ENCODE results near the gene ELAPOR1.

Gene ELAPOR1, protein sequence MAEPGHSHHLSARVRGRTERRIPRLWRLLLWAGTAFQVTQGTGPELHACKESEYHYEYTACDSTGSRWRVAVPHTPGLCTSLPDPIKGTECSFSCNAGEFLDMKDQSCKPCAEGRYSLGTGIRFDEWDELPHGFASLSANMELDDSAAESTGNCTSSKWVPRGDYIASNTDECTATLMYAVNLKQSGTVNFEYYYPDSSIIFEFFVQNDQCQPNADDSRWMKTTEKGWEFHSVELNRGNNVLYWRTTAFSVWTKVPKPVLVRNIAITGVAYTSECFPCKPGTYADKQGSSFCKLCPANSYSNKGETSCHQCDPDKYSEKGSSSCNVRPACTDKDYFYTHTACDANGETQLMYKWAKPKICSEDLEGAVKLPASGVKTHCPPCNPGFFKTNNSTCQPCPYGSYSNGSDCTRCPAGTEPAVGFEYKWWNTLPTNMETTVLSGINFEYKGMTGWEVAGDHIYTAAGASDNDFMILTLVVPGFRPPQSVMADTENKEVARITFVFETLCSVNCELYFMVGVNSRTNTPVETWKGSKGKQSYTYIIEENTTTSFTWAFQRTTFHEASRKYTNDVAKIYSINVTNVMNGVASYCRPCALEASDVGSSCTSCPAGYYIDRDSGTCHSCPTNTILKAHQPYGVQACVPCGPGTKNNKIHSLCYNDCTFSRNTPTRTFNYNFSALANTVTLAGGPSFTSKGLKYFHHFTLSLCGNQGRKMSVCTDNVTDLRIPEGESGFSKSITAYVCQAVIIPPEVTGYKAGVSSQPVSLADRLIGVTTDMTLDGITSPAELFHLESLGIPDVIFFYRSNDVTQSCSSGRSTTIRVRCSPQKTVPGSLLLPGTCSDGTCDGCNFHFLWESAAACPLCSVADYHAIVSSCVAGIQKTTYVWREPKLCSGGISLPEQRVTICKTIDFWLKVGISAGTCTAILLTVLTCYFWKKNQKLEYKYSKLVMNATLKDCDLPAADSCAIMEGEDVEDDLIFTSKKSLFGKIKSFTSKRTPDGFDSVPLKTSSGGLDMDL

DNA sequence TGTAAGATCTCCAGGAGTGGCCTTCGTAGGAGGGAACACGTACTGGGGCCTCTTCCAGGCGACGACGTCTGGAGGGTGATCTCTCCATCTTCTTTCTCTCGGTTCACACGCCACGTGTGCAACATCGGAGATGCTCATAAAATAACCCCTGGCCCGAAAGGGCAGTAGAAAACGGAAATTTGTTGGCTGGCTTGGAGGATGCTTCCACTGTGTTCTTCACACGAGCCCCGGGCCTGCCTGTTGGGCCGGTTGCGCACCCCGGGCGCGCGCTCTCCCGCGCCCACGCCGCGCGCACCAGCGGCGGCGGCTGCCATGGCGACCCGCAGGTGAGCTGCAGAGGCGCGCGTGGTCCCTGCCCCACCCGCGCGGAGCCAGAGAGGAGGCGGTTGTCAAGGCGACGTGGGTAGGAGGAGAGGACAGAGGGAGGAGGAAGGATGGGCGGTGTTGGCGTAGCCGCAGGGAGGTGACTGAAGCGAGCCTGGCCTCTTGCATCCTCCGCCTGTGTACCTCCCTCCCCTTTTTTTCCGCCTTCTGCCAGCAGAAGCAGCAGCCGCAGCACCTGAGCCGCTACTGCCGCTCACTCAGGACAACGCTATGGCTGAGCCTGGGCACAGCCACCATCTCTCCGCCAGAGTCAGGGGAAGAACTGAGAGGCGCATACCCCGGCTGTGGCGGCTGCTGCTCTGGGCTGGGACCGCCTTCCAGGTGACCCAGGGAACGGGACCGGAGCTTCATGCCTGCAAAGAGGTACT, at the start of gene ELAPOR1:
Gene ELAPOR1 (plus strand): TSS at position 526 of the 752 bp plus-strand sequence. CDS start 69 bp downstream, at position 595.
- DNase-seq (ENCODE audit: insufficient read length, low spot score) (no peak), FAIRE-seq (no peak)
- TF ChIP-seq, protein P1, sequence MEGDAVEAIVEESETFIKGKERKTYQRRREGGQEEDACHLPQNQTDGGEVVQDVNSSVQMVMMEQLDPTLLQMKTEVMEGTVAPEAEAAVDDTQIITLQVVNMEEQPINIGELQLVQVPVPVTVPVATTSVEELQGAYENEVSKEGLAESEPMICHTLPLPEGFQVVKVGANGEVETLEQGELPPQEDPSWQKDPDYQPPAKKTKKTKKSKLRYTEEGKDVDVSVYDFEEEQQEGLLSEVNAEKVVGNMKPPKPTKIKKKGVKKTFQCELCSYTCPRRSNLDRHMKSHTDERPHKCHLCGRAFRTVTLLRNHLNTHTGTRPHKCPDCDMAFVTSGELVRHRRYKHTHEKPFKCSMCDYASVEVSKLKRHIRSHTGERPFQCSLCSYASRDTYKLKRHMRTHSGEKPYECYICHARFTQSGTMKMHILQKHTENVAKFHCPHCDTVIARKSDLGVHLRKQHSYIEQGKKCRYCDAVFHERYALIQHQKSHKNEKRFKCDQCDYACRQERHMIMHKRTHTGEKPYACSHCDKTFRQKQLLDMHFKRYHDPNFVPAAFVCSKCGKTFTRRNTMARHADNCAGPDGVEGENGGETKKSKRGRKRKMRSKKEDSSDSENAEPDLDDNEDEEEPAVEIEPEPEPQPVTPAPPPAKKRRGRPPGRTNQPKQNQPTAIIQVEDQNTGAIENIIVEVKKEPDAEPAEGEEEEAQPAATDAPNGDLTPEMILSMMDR (IDR thresholded peaks at IDR 0.05; ENCODE audit: insufficient read depth, missing control alignments) = no peak

DNA sequence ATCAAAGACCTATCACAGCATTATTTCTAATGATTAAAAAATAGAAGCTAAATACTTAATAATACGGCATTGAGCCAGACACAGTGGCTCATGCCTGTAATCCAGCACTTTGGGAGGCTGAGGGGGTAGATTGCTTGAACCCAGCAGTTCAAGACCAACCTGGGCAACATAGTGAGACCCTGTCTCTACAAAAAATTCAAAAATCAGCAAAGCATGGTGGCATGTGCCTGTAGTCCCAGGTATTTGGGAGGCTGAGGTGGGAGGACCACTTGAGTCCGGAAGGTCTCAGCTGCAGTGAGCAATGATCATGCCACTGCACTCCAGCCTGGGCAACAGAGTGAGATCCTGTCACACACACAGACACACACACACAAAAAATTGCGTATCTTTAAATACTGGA, 48.8 kb upstream of the ELAPOR1 start:
- TF ChIP-seq, protein P1 (IDR thresholded peaks at IDR 0.05; ENCODE audit: insufficient read depth, missing control alignments) = no peak
- no peak for FAIRE-seq

DNA sequence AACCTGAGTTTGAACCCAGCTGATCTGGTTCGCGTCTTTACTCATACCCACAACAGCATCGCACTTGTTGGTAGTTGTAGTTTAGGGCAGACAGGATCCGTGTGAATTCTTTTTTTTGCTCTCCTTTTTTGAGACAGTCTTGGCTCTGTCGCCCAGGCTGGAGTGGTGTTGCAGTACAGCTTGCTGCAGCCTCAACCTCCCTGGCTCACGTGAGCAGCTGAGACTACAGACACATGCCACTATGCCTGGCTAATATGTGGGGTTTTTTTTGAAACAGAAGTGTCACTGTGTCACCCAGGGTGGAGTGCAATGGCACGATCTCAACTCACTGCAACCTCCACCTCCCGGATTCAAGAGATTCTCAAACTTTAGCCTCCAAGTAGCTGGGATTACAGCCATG, 46.0 kb upstream of the ELAPOR1 start:
- DNase-seq (ENCODE audit: insufficient read length, low spot score) = no peak
- no peak for FAIRE-seq

More for the DNA sequence above, 48.8 kb upstream of the ELAPOR1 start:
- no peak for DNase-seq (ENCODE audit: insufficient read length, low spot score)

DNA sequence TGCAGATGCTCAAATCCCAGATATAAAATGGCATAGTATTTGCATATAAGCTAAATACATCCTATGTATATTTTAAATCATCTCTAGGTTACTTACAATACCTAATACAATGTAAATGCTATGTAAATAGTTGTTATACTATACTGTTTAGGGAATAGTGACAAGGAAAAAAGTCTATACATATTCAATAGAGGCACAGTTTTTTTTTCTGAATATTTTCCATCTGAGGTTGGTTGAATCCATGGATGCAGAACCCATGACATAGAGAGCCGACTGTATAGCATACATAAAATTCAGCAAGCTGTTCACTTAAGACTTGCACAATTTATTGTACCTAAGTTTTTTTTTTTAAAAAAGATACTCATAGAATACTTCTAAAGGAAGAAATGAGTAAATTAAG, 44.6 kb upstream of the ELAPOR1 start:
- FAIRE-seq = no peak
- DNase-seq (ENCODE audit: insufficient read length, low spot score) = no peak
- TF ChIP-seq, protein P1 (IDR thresholded peaks at IDR 0.05; ENCODE audit: insufficient read depth, missing control alignments) = no peak

More for the DNA sequence above, 46.0 kb upstream of the ELAPOR1 start:
- TF ChIP-seq, protein P1 (IDR thresholded peaks at IDR 0.05; ENCODE audit: insufficient read depth, missing control alignments) = no peak

DNA sequence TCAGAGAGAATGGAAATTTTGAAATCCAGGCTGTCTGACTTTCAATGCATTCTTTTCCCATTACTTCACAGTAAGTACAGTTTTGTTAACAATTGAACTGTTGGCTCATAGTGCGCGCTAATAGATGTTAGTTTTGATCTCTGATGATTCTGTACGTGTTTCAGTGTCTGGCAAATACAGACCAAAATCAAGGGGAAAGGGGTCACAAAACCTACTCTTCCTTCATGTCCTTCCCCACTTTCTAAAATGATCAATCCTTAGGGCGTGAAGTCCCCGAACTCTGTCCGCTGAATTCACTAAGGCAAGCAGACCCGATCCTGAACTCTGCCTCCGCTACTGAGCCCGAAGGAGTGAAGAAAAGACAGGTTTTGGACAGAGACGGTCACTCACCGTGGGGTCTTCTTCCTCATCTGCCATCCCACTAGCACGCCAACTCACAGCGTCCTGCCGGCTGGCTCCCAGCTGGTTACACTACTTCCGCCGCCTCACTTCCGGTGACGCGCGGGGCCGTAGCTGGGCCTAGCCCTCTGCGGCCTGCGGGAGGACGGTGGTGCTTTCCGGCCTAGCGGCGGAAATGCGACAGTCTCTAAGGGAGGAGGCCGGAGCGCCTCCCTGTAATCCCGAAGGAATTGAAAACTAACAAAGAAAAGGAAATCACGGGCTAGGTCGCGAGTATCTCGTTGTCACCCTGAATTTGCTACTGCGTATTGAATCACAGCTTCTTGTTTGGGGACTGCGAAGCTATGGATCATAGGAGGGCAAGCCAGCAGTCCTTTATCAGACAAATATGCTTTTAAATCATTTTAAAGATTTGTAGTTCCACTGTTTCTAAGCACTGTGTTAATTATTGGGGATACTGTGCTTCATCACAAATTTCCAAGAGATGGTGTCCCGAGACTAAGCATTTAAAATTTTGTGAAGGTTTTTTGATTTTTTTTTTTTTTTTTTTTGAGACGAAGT, 38.1 kb upstream of the ELAPOR1 start, which contains the start of gene TAF13:
Gene TAF13 (minus strand): TSS at position 473 of the 960 bp plus-strand sequence. CDS start 56 bp downstream, at position 417.
- FAIRE-seq (no peak), DNase-seq (ENCODE audit: insufficient read length, low spot score) (peak; percentile 74)
- TF ChIP-seq, protein P1 (IDR thresholded peaks at IDR 0.05; ENCODE audit: insufficient read depth, missing control alignments) = no peak

Data from D721Med (cell line).